MM.1S (cell line): ENCODE measurements around the gene OR9G4.

Experiments used
- DNase-seq: peaks from one replicate; pipeline ENCODE4 v3.0.0-alpha.2; 2015
- H2AFZ ChIP-seq: fragments of 300-600 bp; sonication (generic); 2 replicates; pipeline ENCODE4 v1.6.0; 2016; ENCODE audit warnings: antibody characterized with exemption, low read length
- H3F3A ChIP-seq: fragments of 300-600 bp; sonication (generic); 2 replicates; pipeline ENCODE4 v1.6.1; 2016; ENCODE audit warnings: mild to moderate bottlenecking, antibody characterized with exemption, low read length, moderate library complexity, mixed read lengths; ENCODE audit not compliant: insufficient read depth
- H3K27ac ChIP-seq: fragments of 300-600 bp; sonication (generic); 2 replicates; pipeline ENCODE4 v1.5.1; 2016; ENCODE audit warnings: mild to moderate bottlenecking, low read length
- H3K27me3 ChIP-seq: fragments of 300-600 bp; sonication (generic); replicated peaks from 2 replicates; pipeline ENCODE4 v1.6.0; 2016; ENCODE audit warnings: low read length; ENCODE audit not compliant: insufficient read depth
- H3K36me3 ChIP-seq: fragments of 300-600 bp; sonication (generic); replicated peaks from 2 replicates; pipeline ENCODE4 v1.6.1; 2016; ENCODE audit warnings: mild to moderate bottlenecking, low read length, mixed read lengths; ENCODE audit not compliant: insufficient read depth
- H3K4me1 ChIP-seq: fragments of 300-600 bp; sonication (generic); 2 replicates; pipeline ENCODE4 v1.6.1; 2016; ENCODE audit warnings: low read length, mixed read lengths
- H3K4me2 ChIP-seq: fragments of 300-600 bp; sonication (generic); 2 replicates; pipeline ENCODE4 v1.6.0; 2016; ENCODE audit warnings: low read depth, low read length
- H3K4me3 ChIP-seq: fragments of 300-600 bp; sonication (generic); 2 replicates; pipeline ENCODE4 v1.5.1; 2016; ENCODE audit warnings: low read length, mixed read lengths
- H3K79me2 ChIP-seq: fragments of 300-600 bp; sonication (generic); 2 replicates; pipeline ENCODE4 v1.6.1; 2016; ENCODE audit warnings: mixed run types, low read length, mixed read lengths
- H3K9ac ChIP-seq: fragments of 300-600 bp; sonication (generic); 2 replicates; pipeline ENCODE4 v1.6.1; 2016; ENCODE audit warnings: low read length, mixed read lengths
- H3K9me2 ChIP-seq: fragments of 300-600 bp; sonication (generic); replicated peaks from 2 replicates; pipeline ENCODE4 v1.6.1; 2016; ENCODE audit warnings: mild to moderate bottlenecking, low read length, mixed read lengths; ENCODE audit not compliant: insufficient read depth
- H3K9me3 ChIP-seq: fragments of 300-600 bp; sonication (generic); replicated peaks from 2 replicates; pipeline ENCODE4 v1.6.1; 2016; ENCODE audit warnings: mild to moderate bottlenecking, low read length, mixed read lengths; ENCODE audit not compliant: insufficient read depth
- H4K20me1 ChIP-seq: fragments of 300-600 bp; sonication (generic); 2 replicates; pipeline ENCODE4 v1.6.1; 2016; ENCODE audit warnings: mild to moderate bottlenecking, low read length, moderate library complexity, mixed read lengths; ENCODE audit not compliant: insufficient read depth
- CTCF ChIP-seq: fragments of 300-600 bp; sonication (generic); IDR thresholded peaks from 2 replicates; pipeline ENCODE4 v1.5.1; 2016; ENCODE audit warnings: antibody characterized with exemption, low read length, mixed read lengths
- EZH2 ChIP-seq: fragments of 300-600 bp; sonication (generic); optimal IDR thresholded peaks from 2 replicates; pipeline ENCODE3; 2017; ENCODE audit warnings: low read depth, mild to moderate bottlenecking, antibody characterized with exemption, low read length, mixed read lengths
- EZH2phosphoT487 ChIP-seq: fragments of 300-600 bp; sonication (generic); IDR thresholded peaks from 2 replicates; pipeline ENCODE4 v1.6.1; 2018; ENCODE audit warnings: antibody characterized with exemption, low read length

Gene OR9G4

GRCh38 chr11:56740886-56741285, 7.6 kb downstream of the OR9G4 start:
- Histone ChIP-seq H3K4me3 (no peak overlapping the region), H3K36me3 (no peaks in the 10 kb centered on the region), H3K9me2 (no peaks in the 10 kb centered on the region), H3K79me2 (no peaks in the 10 kb centered on the region), H3K4me1 (no peaks in the 10 kb centered on the region), H4K20me1 (no peaks in the 10 kb centered on the region), H3K27ac (no peak overlapping the region), H3K9me3 (no peaks in the 10 kb centered on the region), H3K4me2 (no peak overlapping the region), H2AFZ (no peak overlapping the region), H3K27me3 (no peaks in the 10 kb centered on the region), H3F3A (no peaks in the 10 kb centered on the region), H3K9ac (no peak overlapping the region)
- no peak for DNase-seq
- TF ChIP-seq EZH2phosphoT487, result no peak
- no peak for TF ChIP-seq EZH2
- TF ChIP-seq CTCF, result no peak

GRCh38 chr11:56740107-56740506, 8.4 kb downstream of the OR9G4 start:
- TF ChIP-seq CTCF, result no peak
- no peak for TF ChIP-seq EZH2phosphoT487
- TF ChIP-seq EZH2, result no peak
- H3K27me3 ChIP-seq, result no peaks in the 10 kb centered on the region
- H4K20me1 ChIP-seq, result no peaks in the 10 kb centered on the region
- no peaks in the 10 kb centered on the region for H3K9me3 ChIP-seq
- H3K27ac ChIP-seq, result no peak overlapping the region
- no peak overlapping the region for H2AFZ ChIP-seq
- no peaks in the 10 kb centered on the region for H3K9me2 ChIP-seq
- DNase-seq, result no peak
- H3K9ac ChIP-seq, result no peak overlapping the region
- H3K4me3 ChIP-seq, result no peak overlapping the region
- no peaks in the 10 kb centered on the region for H3K4me1 ChIP-seq
- H3K4me2 ChIP-seq, result no peak overlapping the region
- no peaks in the 10 kb centered on the region for H3K36me3 ChIP-seq
- no peaks in the 10 kb centered on the region for H3F3A ChIP-seq
- no peaks in the 10 kb centered on the region for H3K79me2 ChIP-seq

- H3K4me3 ChIP-seq, result no peak overlapping the region
- H3K36me3 ChIP-seq, result no peaks in the 10 kb centered on the region
- no peaks in the 10 kb centered on the region for H3K27me3 ChIP-seq
- no peak for TF ChIP-seq EZH2
- H3K79me2 ChIP-seq, result no peaks in the 10 kb centered on the region
- no peaks in the 10 kb centered on the region for H3K9me3 ChIP-seq
- H4K20me1 ChIP-seq, result no peaks in the 10 kb centered on the region
- H3K4me1 ChIP-seq, result no peaks in the 10 kb centered on the region
- H2AFZ ChIP-seq, result no peak overlapping the region
- H3F3A ChIP-seq, result no peaks in the 10 kb centered on the region
- DNase-seq, result no peak
- H3K4me2 ChIP-seq, result no peak overlapping the region
- H3K9me2 ChIP-seq, result no peaks in the 10 kb centered on the region
- H3K9ac ChIP-seq, result no peak overlapping the region
- H3K27ac ChIP-seq, result no peak overlapping the region
These were observed 28.0 kb downstream of the OR9G4 start for GRCh38 chr11:56720513-56720912.

- no peak overlapping the region for H3K27ac ChIP-seq
These were observed 32.1 kb downstream of the OR9G4 start for GRCh38 chr11:56716379-56716854.

More at GRCh38 chr11:56716379-56716854, 32.1 kb downstream of the OR9G4 start:
- no peaks in the 10 kb centered on the region for H3K9me3 ChIP-seq
- H3K4me3 ChIP-seq, result no peak overlapping the region
- TF ChIP-seq EZH2 (no peak), EZH2phosphoT487 (no peak), CTCF (no peak)
- H3K79me2 ChIP-seq, result no peaks in the 10 kb centered on the region
- no peaks in the 10 kb centered on the region for H4K20me1 ChIP-seq
- H3K9me2 ChIP-seq, result no peaks in the 10 kb centered on the region
- H2AFZ ChIP-seq, result no peak overlapping the region
- no peak for DNase-seq
- H3K36me3 ChIP-seq, result no peaks in the 10 kb centered on the region
- no peaks in the 10 kb centered on the region for H3K27me3 ChIP-seq
- H3K4me1 ChIP-seq, result no peaks in the 10 kb centered on the region
- H3F3A ChIP-seq, result no peaks in the 10 kb centered on the region
- no peak overlapping the region for H3K4me2 ChIP-seq
- no peak overlapping the region for H3K9ac ChIP-seq
